SK-N-SH (cell line): ENCODE measurements around the gene POU2F1. TPM values are rescaled to one million over a fixed set of nuclear protein-coding genes. Genes with fewer than 3 reads are reported as not detected.

Experiments
- CTCF ChIA-PET: fragments of 300-600, 350-600 bp; formaldehyde crosslinking; extraction: SDS; loops from one replicate; lab custom pipeline; 2021; lab: Yijun Ruan, JAX
- POLR2A ChIA-PET: fragments of 350-600 bp; sonication (Branson Sonifier 250); formaldehyde crosslinking; extraction: SDS; loops from one replicate; lab custom pipeline; 2020; ENCODE audit warnings: antibody characterized with exemption, inconsistent platforms; lab: Yijun Ruan, JAX
- DNase-seq: peaks from one replicate; pipeline ENCODE4 v3.0.0; 2012
- H2AFZ ChIP-seq: fragments of 200-600 bp; sonication (generic); 2 replicates; pipeline ENCODE4 v1.8.1; 2016; ENCODE audit warnings: antibody characterized with exemption, mild to moderate bottlenecking, low read depth
- H3F3A ChIP-seq: fragments of 200-600 bp; sonication (generic); replicated peaks from 2 replicates; pipeline ENCODE3; 2016; ENCODE audit warnings: antibody characterized with exemption, mild to moderate bottlenecking; ENCODE audit not compliant: insufficient read depth
- H3K27ac ChIP-seq, 2 experiments: fragments of 200-500 bp in 1 of 2; fragments of 200-600 bp in 1 of 2; sonication (Bioruptor generic) in 1 of 2; sonication (generic), shearing (Covaris generic) in 1 of 2; 2 replicates each; pipeline versions ENCODE4 v1.5.1 to v1.6.1; 2014 to 2016; ENCODE audit warnings: low read depth in 2 of 2, inconsistent platforms in 1 of 2, low read length in 1 of 2, mild to moderate bottlenecking in 1 of 2, mixed read lengths in 1 of 2
- H3K27me3 ChIP-seq: fragments of 200-600 bp; sonication (generic), shearing (Covaris generic); 2 replicates; pipeline ENCODE4 v1.6.1; 2016; ENCODE audit warnings: mixed run types; ENCODE audit not compliant: insufficient read depth
- H3K36me3 ChIP-seq, 2 experiments: fragments of 200-500 bp in 1 of 2; fragments of 200-600 bp in 1 of 2; sonication (Bioruptor generic) in 1 of 2; sonication (generic) in 1 of 2; replicated peaks in 1 of 2; 2 replicates each; pipeline versions ENCODE3 to v1.5.1; 2014 to 2016; ENCODE audit warnings: low read length in 1 of 2, mild to moderate bottlenecking in 1 of 2; ENCODE audit not compliant: insufficient read depth in 2 of 2, control insufficient read depth in 1 of 2
- H3K4me1 ChIP-seq, 2 experiments: fragments of 200-500 bp in 1 of 2; fragments of 200-600 bp in 1 of 2; sonication (Bioruptor generic) in 1 of 2; sonication (generic), shearing (Covaris generic) in 1 of 2; 2 replicates each; pipeline versions ENCODE4 v1.5.1 to v1.6.1; 2014 to 2016; ENCODE audit warnings: low read depth in 1 of 2, low read length in 1 of 2, mixed run types in 1 of 2; ENCODE audit not compliant: insufficient read depth in 2 of 2, control insufficient read depth in 1 of 2
- H3K4me2 ChIP-seq: fragments of 200-600 bp; sonication (generic), shearing (Covaris generic); 2 replicates; pipeline ENCODE4 v1.6.1; 2017; ENCODE audit warnings: mixed run types
- H3K4me3 ChIP-seq, 2 experiments: fragments of 200-500 bp in 1 of 2; fragments of 200-600 bp in 1 of 2; sonication (Bioruptor generic) in 1 of 2; sonication (generic), shearing (Covaris generic) in 1 of 2; 2 replicates each; pipeline versions ENCODE4 v1.5.1 to v1.8.1; 2014 to 2016; ENCODE audit warnings: low read depth in 2 of 2, inconsistent platforms in 1 of 2, low read length in 1 of 2, mild to moderate bottlenecking in 1 of 2, mixed read lengths in 1 of 2, moderate library complexity in 1 of 2
- H3K79me2 ChIP-seq: fragments of 200-600 bp; sonication (generic); 2 replicates; pipeline ENCODE4 v1.8.1; 2017; ENCODE audit warnings: mild to moderate bottlenecking; ENCODE audit not compliant: insufficient read depth
- H3K9ac ChIP-seq: fragments of 200-600 bp; sonication (generic); 2 replicates; pipeline ENCODE4 v1.6.1; 2017; ENCODE audit warnings: mixed run types
- H3K9me2 ChIP-seq: fragments of 200-600 bp; sonication (generic); 2 replicates; pipeline ENCODE4 v1.6.1; 2017; ENCODE audit warnings: mixed run types
- H3K9me3 ChIP-seq: fragments of 200-600 bp; sonication (generic); 2 replicates; pipeline ENCODE4 v1.6.1; 2017; ENCODE audit warnings: mixed run types, mild to moderate bottlenecking, moderate library complexity
- H4K20me1 ChIP-seq: fragments of 200-600 bp; sonication (generic); 2 replicates; pipeline ENCODE4 v1.6.1; 2017; ENCODE audit warnings: mild to moderate bottlenecking, mixed run types; ENCODE audit not compliant: insufficient read depth
- EP300 ChIP-seq, 2 experiments: IDR thresholded peaks; 2 replicates each; pipeline versions ENCODE4 v1.4.0 to v1.6.1; 2012; ENCODE audit warnings: borderline replicate concordance in 1 of 2, low read depth in 1 of 2, low read length in 1 of 2
- FOSL2 ChIP-seq: IDR thresholded peaks from 2 replicates; pipeline ENCODE4 v1.4.0; 2012; ENCODE audit warnings: low read depth, mild to moderate bottlenecking, moderate library complexity, borderline replicate concordance
- FOXJ3 ChIP-seq: sonication (generic); formaldehyde crosslinking; IDR thresholded peaks from 2 replicates; pipeline ENCODE4 v1.5.1; 2020; ENCODE audit warnings: mild to moderate bottlenecking, missing genetic modification reagents
- FOXM1 ChIP-seq: IDR thresholded peaks from 2 replicates; pipeline ENCODE4 v1.4.0; 2012; ENCODE audit warnings: low read depth, mild to moderate bottlenecking
- JUND ChIP-seq: IDR thresholded peaks from 2 replicates; pipeline ENCODE4 v1.4.0; 2012
- NFIC ChIP-seq: IDR thresholded peaks from 2 replicates; pipeline ENCODE4 v1.4.0; 2012; ENCODE audit warnings: borderline replicate concordance
- NRF1 ChIP-seq: IDR thresholded peaks from 2 replicates; pipeline ENCODE4 v1.6.1; 2012; ENCODE audit warnings: low read depth, mild to moderate bottlenecking, low read length
- POLR2AphosphoS5 ChIP-seq: IDR thresholded peaks from 2 replicates; pipeline ENCODE4 v1.6.1; 2012; ENCODE audit warnings: low read depth, low read length
- RCOR1 ChIP-seq: fragments of 150-350 bp; IDR thresholded peaks from 2 replicates; pipeline ENCODE4 v1.6.1; 2017; ENCODE audit warnings: antibody characterized with exemption, low read length
- RFX5 ChIP-seq: IDR thresholded peaks from 2 replicates; pipeline ENCODE4 v1.6.1; 2012; ENCODE audit warnings: mild to moderate bottlenecking, improper control_type of control experiment, low read length
- RXRA ChIP-seq: IDR thresholded peaks from 2 replicates; pipeline ENCODE4 v1.4.0; 2012; ENCODE audit warnings: low read depth, mild to moderate bottlenecking, borderline replicate concordance
- SMC3 ChIP-seq: IDR thresholded peaks from 2 replicates; pipeline ENCODE4 v1.6.1; 2012; ENCODE audit warnings: low read depth, low read length, improper control_type of control experiment
- TAF1 ChIP-seq: IDR thresholded peaks from 2 replicates; pipeline ENCODE4 v1.6.1; 2012; ENCODE audit warnings: low read depth, mild to moderate bottlenecking, low read length, moderate library complexity, borderline replicate concordance
- TCF12 ChIP-seq: IDR thresholded peaks from 2 replicates; pipeline ENCODE4 v1.4.0; 2012
- TEAD4 ChIP-seq: IDR thresholded peaks from 2 replicates; pipeline ENCODE4 v1.4.0; 2012; ENCODE audit warnings: mild to moderate bottlenecking, borderline replicate concordance; ENCODE audit not compliant: insufficient read depth
- YY1 ChIP-seq: IDR thresholded peaks from 2 replicates; pipeline ENCODE4 v1.4.0; 2012; ENCODE audit warnings: low read depth, mild to moderate bottlenecking
- WGBS: methylation state at CpG from one replicate; pipeline ENCODE4 v1.1.6; 2017; ENCODE audit warnings: low lambda C conversion rate; 5-methylcytosine and 5-hydroxymethylcytosine counted together
- polyA plus RNA-seq, 3 experiments: library from polyadenylated mRNA; depleted of rRNA; stranded (reverse); fragments of >200 nt; gene quantifications; 2 replicates each; pipeline ENCODE4 v1.2.3, GENCODE V29; 2012
- TF ChIP-seq, protein P1 (sequence below): fragments of 150-350 bp; IDR thresholded peaks from 2 replicates; pipeline ENCODE4 v1.6.1; 2016; ENCODE audit warnings: mild to moderate bottlenecking, low read depth, low read length
- TF ChIP-seq, protein P2 (sequence below): IDR thresholded peaks from 2 replicates; pipeline ENCODE4 v1.4.0; 2012; ENCODE audit warnings: low read depth
- TF ChIP-seq, protein P3 (sequence below): IDR thresholded peaks from 2 replicates; pipeline ENCODE4 v1.6.1; 2012; ENCODE audit warnings: mild to moderate bottlenecking, low read depth, low read length, moderate library complexity
- TF ChIP-seq, protein P4 (sequence below): IDR thresholded peaks from 2 replicates; pipeline ENCODE4 v1.4.0; 2012; ENCODE audit warnings: low read depth, borderline replicate concordance

POU2F1 gene
- polyA plus RNA-seq, 1 of the 3 experiments (the other 2 are of a cell fraction) = 1.2 TPM

DNA sequence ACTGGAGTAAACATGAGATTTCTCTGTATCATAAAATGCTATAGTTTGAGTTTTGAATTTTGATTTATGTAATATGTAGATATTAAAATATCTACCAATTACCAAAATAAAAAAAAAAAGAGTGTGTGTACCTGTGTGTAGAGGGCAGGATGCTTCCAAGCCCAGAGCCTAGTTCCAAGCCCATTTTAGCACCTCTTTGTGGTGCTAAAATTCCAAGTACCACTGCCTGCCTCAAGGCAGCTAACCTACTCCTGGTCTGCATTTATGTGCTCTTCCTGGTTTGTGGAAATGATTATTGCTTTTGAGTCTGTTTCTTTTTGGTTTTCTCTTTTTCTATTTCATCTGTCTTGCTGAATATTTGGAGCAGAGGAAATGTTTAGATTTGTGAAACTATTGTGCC lies 8.7 kb upstream of the POU2F1 start (continued):
- TF ChIP-seq TCF12 (no peak), RFX5 (no peak), YY1 (no peak), SMC3 (no peak)
- TF ChIP-seq, protein P1, sequence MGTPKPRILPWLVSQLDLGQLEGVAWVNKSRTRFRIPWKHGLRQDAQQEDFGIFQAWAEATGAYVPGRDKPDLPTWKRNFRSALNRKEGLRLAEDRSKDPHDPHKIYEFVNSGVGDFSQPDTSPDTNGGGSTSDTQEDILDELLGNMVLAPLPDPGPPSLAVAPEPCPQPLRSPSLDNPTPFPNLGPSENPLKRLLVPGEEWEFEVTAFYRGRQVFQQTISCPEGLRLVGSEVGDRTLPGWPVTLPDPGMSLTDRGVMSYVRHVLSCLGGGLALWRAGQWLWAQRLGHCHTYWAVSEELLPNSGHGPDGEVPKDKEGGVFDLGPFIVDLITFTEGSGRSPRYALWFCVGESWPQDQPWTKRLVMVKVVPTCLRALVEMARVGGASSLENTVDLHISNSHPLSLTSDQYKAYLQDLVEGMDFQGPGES = no peak

DNA sequence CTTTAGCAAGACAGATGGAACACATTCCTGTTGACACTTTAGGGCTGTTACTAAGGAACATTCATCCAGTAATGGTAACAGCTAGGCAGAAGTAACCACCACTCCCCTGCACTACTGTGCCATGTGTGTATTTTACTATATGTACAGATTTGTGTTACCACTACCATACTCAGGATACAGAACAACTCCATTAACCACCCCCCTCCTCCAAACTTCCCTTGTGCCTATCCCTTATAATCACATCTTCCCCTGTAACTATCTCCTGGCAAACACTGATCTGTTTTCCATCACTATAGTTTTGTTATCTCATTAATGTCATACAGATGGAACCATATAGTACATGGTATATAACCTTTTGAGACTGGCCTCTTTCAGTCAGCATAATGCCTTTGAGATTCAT lies 3.9 kb upstream of the POU2F1 start:
- Histone ChIP-seq H3K4me2 (no peak overlapping the region), H3F3A (no peaks in the 10 kb centered on the region), H3K4me1 (peaks cover 4 to 5% of the 10 kb centered on the region in 2 experiments; a peak in 3 of 4 replicates), H3K9me2 (no peaks in the 10 kb centered on the region), H3K27me3 (no peaks in the 10 kb centered on the region), H2AFZ (no peak overlapping the region), H3K9ac (no peak overlapping the region), H3K9me3 (no peaks in the 10 kb centered on the region), H3K27ac (no peak overlapping the region), H3K4me3 (no peak overlapping the region), H3K79me2 (peaks cover 4% of the 10 kb centered on the region; the same call in 1 of the 2 replicates), H3K36me3 (no peaks in the 10 kb centered on the region), H4K20me1 (no peaks in the 10 kb centered on the region)
- TF ChIP-seq, protein P2, sequence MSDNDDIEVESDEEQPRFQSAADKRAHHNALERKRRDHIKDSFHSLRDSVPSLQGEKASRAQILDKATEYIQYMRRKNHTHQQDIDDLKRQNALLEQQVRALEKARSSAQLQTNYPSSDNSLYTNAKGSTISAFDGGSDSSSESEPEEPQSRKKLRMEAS = no peak
- TF ChIP-seq FOXM1 = no peak
- CTCF ChIA-PET = no interaction called here
- POLR2A ChIA-PET = no interaction called here
- DNase-seq = no peak

DNA sequence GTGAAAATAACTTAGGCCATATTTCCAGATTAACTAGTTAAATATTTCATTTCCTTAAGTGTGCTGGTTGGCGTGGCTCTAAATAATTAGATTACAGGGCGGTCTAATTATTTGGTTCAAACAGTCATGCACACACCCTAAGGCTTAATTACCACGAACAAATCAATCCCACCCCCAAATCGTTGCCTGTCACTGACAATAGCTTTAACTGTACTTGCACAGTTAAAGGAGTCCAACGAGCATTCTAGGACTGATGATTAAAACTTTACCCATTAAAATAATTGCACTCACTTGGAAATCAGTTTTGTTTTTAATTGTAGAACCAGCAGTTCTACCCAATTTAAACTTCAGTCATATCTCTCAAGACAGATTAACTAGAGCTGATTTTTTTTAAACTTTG lies 1.5 kb upstream of the POU2F1 start:
- Histone ChIP-seq H3K27me3 (no peaks in the 10 kb centered on the region), H3K27ac (peak overlapping the region in 1 of 2 experiments; percentile 84; a peak in 1 of 4 replicates), H3K9me3 (no peaks in the 10 kb centered on the region), H2AFZ (peak overlapping the region; percentile 99), H3K4me1 (peaks cover 4 to 19% of the 10 kb centered on the region in 2 experiments; a peak in 3 of 4 replicates), H3K4me3 (peak overlapping the region; percentile 73 to 100; a peak in 2 of 4 replicates), H4K20me1 (no peaks in the 10 kb centered on the region), H3K4me2 (peak overlapping the region; percentile 96), H3K79me2 (peaks cover 26% of the 10 kb centered on the region), H3K36me3 (no peaks in the 10 kb centered on the region), H3F3A (peaks cover 5% of the 10 kb centered on the region), H3K9ac (peak overlapping the region; percentile 76), H3K9me2 (no peaks in the 10 kb centered on the region)
- 33% methylated on average over 5 of the region's 5 CpGs for WGBS
- DNase-seq = no peak
- CTCF ChIA-PET = interaction anchor here (0.8 to 3.1 kb wide), 7 partner anchors 12 to 309 kb away, joined by 3 to 36 read pairs (median 5); no protein-coding TSS in a partner anchor
- POLR2A ChIA-PET = interaction anchor here (1.5 kb wide), 1 partner anchor 380 kb away, joined by 4 read pairs; the partner anchor contains the start of gene POGK
- TF ChIP-seq JUND = no peak
- TF ChIP-seq EP300 (IDR thresholded peaks at IDR 0.05; ENCODE audit: borderline replicate concordance in 1 of 2, low read depth in 1 of 2, low read length in 1 of 2) = no peak
- TF ChIP-seq, protein P2 = no peak
- TF ChIP-seq RCOR1 = no peak
- TF ChIP-seq SMC3 = no peak
- no peak for TF ChIP-seq FOSL2
- TF ChIP-seq TEAD4 = no peak
- TF ChIP-seq RFX5 = no peak
- TF ChIP-seq, protein P3, sequence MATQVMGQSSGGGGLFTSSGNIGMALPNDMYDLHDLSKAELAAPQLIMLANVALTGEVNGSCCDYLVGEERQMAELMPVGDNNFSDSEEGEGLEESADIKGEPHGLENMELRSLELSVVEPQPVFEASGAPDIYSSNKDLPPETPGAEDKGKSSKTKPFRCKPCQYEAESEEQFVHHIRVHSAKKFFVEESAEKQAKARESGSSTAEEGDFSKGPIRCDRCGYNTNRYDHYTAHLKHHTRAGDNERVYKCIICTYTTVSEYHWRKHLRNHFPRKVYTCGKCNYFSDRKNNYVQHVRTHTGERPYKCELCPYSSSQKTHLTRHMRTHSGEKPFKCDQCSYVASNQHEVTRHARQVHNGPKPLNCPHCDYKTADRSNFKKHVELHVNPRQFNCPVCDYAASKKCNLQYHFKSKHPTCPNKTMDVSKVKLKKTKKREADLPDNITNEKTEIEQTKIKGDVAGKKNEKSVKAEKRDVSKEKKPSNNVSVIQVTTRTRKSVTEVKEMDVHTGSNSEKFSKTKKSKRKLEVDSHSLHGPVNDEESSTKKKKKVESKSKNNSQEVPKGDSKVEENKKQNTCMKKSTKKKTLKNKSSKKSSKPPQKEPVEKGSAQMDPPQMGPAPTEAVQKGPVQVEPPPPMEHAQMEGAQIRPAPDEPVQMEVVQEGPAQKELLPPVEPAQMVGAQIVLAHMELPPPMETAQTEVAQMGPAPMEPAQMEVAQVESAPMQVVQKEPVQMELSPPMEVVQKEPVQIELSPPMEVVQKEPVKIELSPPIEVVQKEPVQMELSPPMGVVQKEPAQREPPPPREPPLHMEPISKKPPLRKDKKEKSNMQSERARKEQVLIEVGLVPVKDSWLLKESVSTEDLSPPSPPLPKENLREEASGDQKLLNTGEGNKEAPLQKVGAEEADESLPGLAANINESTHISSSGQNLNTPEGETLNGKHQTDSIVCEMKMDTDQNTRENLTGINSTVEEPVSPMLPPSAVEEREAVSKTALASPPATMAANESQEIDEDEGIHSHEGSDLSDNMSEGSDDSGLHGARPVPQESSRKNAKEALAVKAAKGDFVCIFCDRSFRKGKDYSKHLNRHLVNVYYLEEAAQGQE = no peak
- no peak for TF ChIP-seq TAF1
- no peak for TF ChIP-seq FOXJ3
- TF ChIP-seq POLR2AphosphoS5 = no peak
- TF ChIP-seq NRF1 = no peak
- TF ChIP-seq, protein P4, sequence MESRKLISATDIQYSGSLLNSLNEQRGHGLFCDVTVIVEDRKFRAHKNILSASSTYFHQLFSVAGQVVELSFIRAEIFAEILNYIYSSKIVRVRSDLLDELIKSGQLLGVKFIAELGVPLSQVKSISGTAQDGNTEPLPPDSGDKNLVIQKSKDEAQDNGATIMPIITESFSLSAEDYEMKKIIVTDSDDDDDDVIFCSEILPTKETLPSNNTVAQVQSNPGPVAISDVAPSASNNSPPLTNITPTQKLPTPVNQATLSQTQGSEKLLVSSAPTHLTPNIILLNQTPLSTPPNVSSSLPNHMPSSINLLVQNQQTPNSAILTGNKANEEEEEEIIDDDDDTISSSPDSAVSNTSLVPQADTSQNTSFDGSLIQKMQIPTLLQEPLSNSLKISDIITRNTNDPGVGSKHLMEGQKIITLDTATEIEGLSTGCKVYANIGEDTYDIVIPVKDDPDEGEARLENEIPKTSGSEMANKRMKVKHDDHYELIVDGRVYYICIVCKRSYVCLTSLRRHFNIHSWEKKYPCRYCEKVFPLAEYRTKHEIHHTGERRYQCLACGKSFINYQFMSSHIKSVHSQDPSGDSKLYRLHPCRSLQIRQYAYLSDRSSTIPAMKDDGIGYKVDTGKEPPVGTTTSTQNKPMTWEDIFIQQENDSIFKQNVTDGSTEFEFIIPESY = no peak
- TF ChIP-seq NFIC = no peak
- TF ChIP-seq RXRA = no peak
